ENCODE measurements around the gene NR2F1-AS1. TPM values are rescaled to one million over a fixed set of nuclear protein-coding genes. Genes with fewer than 3 reads are reported as not detected.

NR2F1-AS1 gene
- polyA plus RNA-seq, 1 donor (not counting 4 experiments of a cell fraction or from before 2014, with no cell fraction given): 0.25 TPM

DNA sequence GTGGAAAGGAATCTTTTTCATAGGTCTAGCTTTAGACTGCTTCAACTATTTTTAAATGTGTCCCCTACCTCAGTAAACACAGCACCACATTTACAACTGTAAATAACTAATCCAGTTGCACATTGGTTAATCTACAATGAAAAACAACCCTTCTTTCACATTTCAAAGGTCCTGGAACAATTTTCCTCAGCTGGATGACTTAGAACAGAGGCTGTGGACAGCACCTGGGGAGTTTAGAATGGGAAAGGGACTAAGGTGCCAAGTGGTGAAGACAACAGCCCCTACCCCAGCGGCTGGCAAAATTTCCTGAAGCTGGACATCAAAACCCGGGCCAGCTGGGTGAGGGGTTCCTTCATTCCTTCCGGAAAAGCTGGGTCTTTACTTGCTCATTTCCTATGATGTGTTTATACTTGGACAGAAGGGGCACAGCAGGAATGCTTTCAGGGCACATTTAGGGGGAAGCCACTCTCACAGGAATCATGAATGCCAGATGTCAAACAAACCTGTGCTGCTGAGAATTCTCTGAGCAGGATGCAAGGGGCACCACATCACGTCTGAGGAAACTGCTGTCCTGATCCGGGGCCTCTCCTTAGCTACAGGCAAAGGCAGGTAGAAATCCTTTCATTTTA lies 158.3 kb downstream of the NR2F1-AS1 start:
- TF ChIP-seq CTCF (optimal IDR thresholded peaks at IDR 0.05 in 1 of 3, IDR thresholded peaks at IDR 0.05 in 1 of 3, conservative IDR thresholded peaks at IDR 0.05 in 1 of 3; ENCODE audit: extremely low read depth in 1 of 3, insufficient read depth in 2 of 3, low read length in 3 of 3) (no peak), EZH2 (IDR thresholded peaks at IDR 0.05; ENCODE audit: low read length) (no peak)
- DNase-seq (ENCODE audit: low read depth, low spot score) (no peak), FAIRE-seq (no peak)
- Histone ChIP-seq H3K36me3 (ENCODE audit: control insufficient read depth in 2 of 2, extremely low read depth in 1 of 2, insufficient read depth in 2 of 2, low read length in 2 of 2) (no peaks in the 10 kb centered on the region), H3K4me3 (ENCODE audit: control insufficient read depth in 2 of 3, extremely low read depth in 1 of 3, insufficient read depth in 2 of 3, low read depth in 1 of 3, low read length in 3 of 3) (no peak overlapping the region), H3K9me3 (ENCODE audit: control insufficient read depth, low read depth, low read length) (no peaks in the 10 kb centered on the region), H4K20me1 (ENCODE audit: control insufficient read depth, extremely low read depth, insufficient read depth, low read length) (no peaks in the 10 kb centered on the region), H3K9ac (ENCODE audit: control insufficient read depth, extremely low read depth, insufficient read depth, low read length) (no peak overlapping the region), H3K9me1 (ENCODE audit: control insufficient read depth, extremely low read depth, insufficient read depth, low read length) (no peaks in the 10 kb centered on the region), H3K27me3 (ENCODE audit: control insufficient read depth, extremely low read depth, insufficient read depth, low read length) (no peaks in the 10 kb centered on the region), H3K79me2 (ENCODE audit: control insufficient read depth, insufficient read depth, low read length) (no peaks in the 10 kb centered on the region), H3K27ac (ENCODE audit: control insufficient read depth, insufficient read depth, low read length) (no peak overlapping the region), H3K4me2 (ENCODE audit: control insufficient read depth, extremely low read depth, insufficient read depth, low read depth, low read length) (no peak overlapping the region), H2AFZ (ENCODE audit: control insufficient read depth, low read length) (peak overlapping the region; percentile 10), H3K4me1 (ENCODE audit: control insufficient read depth, extremely low read depth, insufficient read depth, low read length) (no peaks in the 10 kb centered on the region)
- dilution Hi-C loops (cut with MboI; ENCODE audit: extremely low pct_ligation_motif_present, low sequenced_read_pairs): no loop called here

DNA sequence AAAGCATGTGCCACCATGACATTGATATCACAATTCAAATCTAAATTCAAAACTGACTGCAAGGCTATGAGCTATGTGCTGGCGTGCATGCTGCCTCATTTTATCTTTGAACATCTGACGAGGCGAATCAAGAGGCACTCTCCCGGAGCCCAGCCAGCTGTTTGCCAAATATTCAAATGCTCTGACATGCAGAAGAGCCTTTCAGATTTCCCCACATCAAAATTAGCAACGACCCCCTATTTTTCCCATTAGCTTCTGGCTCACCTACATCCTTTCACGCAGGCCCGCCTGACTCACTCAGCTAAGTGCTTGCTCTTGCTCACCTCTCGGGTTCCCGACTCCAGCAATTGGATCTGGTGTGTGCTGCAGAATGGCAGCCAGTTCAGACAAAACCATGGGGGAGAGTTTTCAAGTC lies 159.0 kb downstream of the NR2F1-AS1 start:
- H4K20me1 ChIP-seq (ENCODE audit: control insufficient read depth, extremely low read depth, insufficient read depth, low read length): no peaks in the 10 kb centered on the region
- peak overlapping the region; percentile 7 for H2AFZ ChIP-seq (ENCODE audit: control insufficient read depth, low read length)
- no peak overlapping the region for H3K4me3 ChIP-seq (ENCODE audit: control insufficient read depth in 2 of 3, extremely low read depth in 1 of 3, insufficient read depth in 2 of 3, low read depth in 1 of 3, low read length in 3 of 3)
- no peak for DNase-seq (ENCODE audit: low read depth, low spot score)
- no peaks in the 10 kb centered on the region for H3K9me3 ChIP-seq (ENCODE audit: control insufficient read depth, low read depth, low read length)
- FAIRE-seq: no peak
- no peaks in the 10 kb centered on the region for H3K36me3 ChIP-seq (ENCODE audit: control insufficient read depth in 2 of 2, extremely low read depth in 1 of 2, insufficient read depth in 2 of 2, low read length in 2 of 2)
- H3K27me3 ChIP-seq (ENCODE audit: control insufficient read depth, extremely low read depth, insufficient read depth, low read length): no peaks in the 10 kb centered on the region
- no peak overlapping the region for H3K9ac ChIP-seq (ENCODE audit: control insufficient read depth, extremely low read depth, insufficient read depth, low read length)
- H3K9me1 ChIP-seq (ENCODE audit: control insufficient read depth, extremely low read depth, insufficient read depth, low read length): no peaks in the 10 kb centered on the region
- H3K79me2 ChIP-seq (ENCODE audit: control insufficient read depth, insufficient read depth, low read length): no peaks in the 10 kb centered on the region
- H3K4me1 ChIP-seq (ENCODE audit: control insufficient read depth, extremely low read depth, insufficient read depth, low read length): no peaks in the 10 kb centered on the region
- dilution Hi-C loops (cut with MboI; ENCODE audit: extremely low pct_ligation_motif_present, low sequenced_read_pairs): no loop called here
- H3K27ac ChIP-seq (ENCODE audit: control insufficient read depth, insufficient read depth, low read length): no peak overlapping the region
- H3K4me2 ChIP-seq (ENCODE audit: control insufficient read depth, extremely low read depth, insufficient read depth, low read depth, low read length): peak overlapping the region; percentile 6
- TF ChIP-seq EZH2 (IDR thresholded peaks at IDR 0.05; ENCODE audit: low read length) (no peak), CTCF (optimal IDR thresholded peaks at IDR 0.05 in 1 of 3, IDR thresholded peaks at IDR 0.05 in 1 of 3, conservative IDR thresholded peaks at IDR 0.05 in 1 of 3; ENCODE audit: extremely low read depth in 1 of 3, insufficient read depth in 2 of 3, low read length in 3 of 3) (no peak)

Data from keratinocyte (primary cell).